IPS DF 4.7 (cell line): ENCODE data around the gene LIX1L.

Experiments used
- DNase-seq: peaks from one replicate; pipeline ENCODE4 v3.0.0-alpha.2; 2013; ENCODE audit warnings: low spot score; ENCODE audit errors: extremely low read depth

The LIX1L gene

DNA sequence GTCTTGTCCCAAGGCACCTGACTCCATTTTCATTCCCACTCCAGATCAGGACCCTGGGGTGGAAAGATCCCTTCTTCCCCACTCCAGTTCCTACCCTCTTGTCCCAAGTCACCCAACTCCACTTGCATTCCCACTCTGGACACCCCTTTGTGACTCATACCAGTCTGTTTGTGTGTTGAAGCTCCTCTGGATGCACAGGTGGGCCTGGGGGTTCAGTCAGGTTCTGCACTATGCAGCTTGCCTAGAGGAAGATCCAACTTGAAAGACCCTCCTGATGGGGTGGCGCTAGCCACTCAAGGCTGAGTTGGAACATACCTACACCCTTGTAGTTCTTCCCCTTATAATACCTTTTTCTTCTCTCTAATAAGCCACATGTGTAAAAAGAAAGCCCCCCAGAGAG lies 62.3 kb downstream of the LIX1L start:
- DNase-seq, result no peak

DNA sequence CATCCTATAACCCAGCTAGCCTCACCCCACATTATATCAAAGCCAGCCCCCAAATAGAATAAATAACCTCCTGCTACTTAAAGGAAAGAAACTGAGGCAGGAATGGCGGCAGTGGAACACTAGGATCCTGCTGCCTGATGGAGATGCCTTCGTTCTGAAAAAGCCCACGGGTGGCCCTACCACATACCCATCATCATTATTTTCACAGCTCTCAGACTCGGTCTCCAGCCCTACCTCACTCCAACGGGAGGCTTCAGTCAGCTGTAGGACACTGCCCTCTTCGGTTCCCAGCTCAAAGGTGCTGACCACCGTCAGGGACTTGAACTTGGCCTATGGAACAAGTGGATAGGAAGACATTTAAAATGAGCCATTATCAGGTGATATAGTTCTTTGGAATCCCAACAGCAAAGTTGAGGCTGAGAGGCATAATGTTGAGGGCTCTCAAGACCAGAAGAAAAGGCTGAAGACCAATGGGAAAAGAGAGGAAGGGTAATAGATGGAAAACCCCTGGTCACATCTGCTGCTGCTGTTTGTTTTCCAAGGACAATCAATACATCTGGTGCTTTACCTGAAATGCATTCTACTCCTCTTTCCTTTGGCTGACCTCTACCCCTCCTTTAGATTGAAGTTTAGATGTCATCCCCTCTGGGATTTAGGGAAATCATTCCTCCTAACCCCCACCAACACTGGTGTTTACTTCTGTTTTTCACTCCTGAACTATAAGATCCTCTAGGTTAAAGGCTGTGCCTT lies 64.3 kb downstream of the LIX1L start:
- DNase-seq, result no peak

DNA sequence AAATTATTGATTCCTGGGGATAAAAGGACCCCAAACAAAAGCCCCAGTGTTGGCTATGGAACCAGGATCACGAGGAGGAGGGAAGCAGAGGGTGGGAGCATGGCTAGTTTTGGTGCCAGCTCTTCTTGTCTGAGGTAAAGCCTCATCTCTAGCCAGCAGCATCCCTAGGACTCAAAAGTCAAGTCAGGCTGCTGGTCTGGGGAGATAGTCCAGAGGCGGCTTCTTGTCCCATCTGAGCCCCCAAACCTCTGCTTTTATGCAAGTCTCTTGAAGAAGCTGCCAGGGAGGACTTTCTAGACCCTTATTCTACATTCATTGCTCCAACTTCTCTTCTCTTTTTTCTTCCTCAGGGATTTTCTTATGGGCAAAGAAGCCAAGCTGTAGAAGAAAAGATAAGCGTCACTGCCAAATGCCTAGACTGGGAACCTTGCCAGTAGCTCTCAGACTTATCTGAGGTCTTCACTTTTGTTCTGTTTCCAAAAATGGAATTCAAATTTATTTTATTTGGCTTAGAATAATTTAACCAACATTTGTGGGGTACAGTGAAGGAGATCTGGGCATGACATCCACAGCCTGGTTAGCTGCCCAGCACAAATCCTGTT lies 65.2 kb downstream of the LIX1L start:
- no peak for DNase-seq

DNA sequence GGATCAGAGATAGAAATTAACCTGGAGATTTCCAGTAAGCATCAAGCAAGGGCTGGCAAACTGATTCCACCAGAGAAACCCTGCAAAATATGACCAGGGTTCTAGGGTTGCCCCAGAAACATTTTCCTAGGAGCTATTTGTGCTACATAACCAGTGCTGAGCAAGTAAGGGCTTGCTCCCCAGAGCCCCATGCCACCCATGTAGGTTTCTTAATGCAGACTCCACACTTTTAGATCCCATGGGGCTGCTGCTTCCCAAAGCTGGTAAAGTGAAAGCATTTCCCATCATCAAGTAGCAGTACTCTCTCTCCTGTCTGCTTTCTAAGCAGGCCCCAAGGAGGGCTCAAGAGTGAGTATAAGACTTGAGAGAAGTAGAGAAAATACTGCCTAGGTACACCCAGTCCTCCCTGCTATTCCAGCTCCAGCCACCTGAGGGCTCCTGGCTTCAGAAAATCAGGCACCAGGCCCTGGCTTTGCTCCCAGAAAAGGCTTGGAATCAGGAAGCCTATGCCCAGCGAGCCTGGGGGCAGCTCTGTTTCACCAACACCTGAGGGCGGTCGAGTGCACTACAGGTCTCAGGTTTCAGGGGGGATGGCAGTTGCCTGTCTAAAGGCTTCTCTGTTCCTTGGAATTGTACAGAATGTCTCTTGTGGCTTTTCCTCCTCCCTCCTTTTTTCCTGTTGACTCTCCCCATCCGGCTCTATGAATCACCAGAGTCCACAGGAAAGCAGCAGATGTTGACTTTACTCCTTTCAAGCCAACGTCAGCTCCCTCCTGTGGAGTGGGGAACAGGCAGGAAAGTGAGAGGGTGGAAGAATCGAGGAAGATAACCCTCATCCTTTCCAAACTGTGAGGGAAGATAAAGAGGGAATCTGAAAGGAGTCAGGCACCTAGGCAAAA lies 66.0 kb downstream of the LIX1L start:
- DNase-seq, result peak; percentile 96

DNA sequence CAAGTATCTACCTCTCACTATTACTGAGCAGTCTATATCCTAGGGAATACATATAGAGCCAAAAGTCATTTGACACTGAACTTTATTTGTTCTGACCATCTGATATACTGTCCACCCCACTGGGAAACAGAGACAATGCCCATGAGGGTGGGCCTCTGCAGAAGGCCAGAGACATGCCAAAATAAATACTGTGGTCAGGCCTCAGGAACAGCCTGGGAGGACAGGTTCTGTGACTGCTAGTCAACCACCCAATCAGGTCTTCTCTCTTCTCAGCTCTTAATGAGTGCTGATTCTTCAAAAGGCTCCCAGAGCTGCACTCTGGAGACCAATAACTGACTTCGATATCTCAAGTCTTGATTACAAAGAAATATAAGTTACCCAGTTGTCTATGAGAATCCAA lies 66.7 kb downstream of the LIX1L start:
- DNase-seq, result no peak

DNA sequence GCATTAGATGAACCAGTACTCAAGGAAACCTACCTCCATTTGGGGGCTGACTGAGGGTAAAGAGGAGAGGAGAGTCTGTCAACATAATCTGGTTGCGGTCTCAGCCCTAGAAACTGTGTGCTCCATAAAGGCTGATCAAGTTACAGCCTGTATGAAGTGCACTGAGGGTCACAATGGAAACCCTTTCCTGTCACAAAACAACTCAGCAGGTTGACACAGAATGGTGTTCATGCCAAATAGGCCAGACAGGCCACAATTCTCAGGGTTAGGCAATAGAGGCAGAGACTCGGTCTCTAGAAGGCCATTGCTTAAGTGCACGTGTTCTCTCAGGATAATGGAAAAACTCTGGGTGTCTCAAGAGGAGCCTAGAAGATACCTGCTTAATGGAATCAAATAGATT lies 68.1 kb downstream of the LIX1L start:
- no peak for DNase-seq

DNA sequence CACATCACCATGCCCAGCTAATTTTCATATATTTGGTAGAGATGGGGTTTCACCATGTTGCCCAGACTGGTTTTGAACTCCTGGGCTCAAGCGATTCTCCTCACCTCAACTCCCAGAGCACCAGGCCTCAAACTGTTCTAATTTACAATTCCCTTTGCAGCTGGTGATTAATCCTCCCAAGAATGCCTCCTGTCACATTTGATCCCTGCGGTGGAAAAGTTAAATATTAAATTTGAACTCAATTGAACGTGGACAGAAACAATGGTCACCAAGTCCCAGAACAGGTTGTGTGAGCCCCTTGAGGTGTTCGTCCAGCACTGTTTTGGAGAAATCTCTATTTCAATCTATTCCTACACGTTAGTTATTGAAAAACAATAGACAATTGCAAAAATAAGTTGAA lies 70.2 kb downstream of the LIX1L start:
- DNase-seq, result no peak

DNA sequence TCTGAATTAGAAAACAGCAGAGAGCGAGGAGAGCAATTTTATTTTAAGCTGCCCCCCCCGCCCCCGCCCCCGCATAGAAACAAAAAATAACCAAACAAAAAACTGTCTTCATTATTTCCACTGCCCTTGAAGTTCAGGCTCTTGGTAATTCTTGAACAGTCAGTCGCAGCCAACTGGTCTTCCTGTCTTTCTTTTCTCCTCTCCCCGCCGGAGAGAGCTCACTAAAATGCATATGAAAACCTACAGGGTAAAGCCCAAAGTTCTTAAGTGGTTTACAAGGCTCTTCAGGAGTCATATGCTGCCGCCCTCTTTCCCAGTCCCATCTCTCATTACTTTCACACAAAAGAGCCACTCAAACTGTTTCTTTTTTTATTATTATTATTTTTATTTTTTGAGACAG lies 71.0 kb downstream of the LIX1L start:
- DNase-seq, result no peak

DNA sequence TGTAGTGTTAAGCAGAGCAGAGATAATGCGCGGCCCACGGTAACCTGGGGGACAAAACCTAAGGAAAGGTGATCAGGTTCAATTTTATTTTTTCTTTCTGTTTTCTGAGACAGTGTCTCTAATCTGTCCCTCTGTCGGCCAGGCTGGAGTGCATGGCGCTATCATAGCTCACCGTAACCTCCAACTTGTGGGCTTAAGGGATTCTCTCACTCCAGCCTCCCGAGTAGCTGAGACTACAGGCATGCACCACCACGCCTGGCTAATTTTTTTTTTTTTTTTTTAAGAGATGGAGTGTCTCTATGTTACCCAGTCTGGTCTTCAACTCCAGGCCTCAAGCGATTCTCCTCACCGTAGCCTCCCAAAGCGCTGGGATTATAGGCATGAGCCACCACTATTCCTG lies 71.4 kb downstream of the LIX1L start:
- DNase-seq, result no peak

DNA sequence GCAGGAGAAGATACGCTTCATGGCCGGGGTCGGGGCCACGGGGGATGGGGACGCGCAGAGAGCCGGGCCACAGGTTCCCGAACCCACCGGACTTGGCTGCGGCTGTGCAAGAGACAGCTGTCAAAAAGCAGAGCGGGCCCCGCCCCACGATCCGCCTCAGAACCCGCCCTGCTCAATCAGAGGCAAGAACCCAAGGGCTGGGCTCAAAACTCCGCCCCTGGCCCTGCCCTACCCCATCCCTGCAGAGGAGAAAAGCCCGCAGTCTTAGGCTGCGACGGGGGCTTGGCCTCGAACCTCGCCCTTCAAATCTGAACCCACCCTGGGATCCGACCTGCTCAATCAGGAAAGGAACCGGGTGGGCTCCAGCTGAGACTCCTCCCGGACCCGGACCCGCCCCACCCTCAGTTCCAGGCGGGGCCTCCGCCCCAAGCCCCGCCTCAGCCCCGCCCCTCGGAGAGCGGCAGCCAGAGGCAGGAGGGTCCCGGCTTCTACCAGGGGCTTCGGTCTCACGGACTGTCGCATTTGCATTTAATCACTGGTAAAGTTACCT lies 72.0 kb downstream of the LIX1L start, which contains the start of gene ANKRD35:
Gene ANKRD35, minus strand, starts transcription at position 129 of the 550 bp plus-strand sequence. Its CDS starts 108 bp downstream, at position 21.
- no peak for DNase-seq

DNA sequence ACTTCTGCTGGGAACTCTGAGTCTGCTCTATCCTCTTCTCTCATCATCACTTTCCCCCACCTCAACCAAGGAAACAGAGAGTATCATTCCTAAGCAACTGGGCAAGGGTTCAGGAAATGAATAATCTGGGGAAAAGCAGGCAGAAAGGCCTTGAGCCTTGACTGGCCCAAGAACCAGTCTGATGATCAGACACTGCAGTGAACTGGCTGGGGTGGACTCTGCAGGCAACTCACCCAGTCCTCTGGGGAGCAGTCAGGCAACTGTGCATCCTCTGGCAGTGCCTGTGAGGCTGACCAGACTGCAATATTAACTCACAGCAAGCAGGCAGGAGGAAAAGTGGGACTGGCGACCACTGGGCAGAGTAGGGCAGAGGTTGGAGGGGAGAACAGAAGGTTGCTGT lies 73.1 kb downstream of the LIX1L start:
- DNase-seq, result no peak
